MM.1S (cell line): Measurements from ENCODE around the gene DGKI.

Source experiments
- CTCF ChIP-seq: fragments of 300-600 bp; sonication (generic); IDR thresholded peaks from 2 replicates; pipeline ENCODE4 v1.5.1; 2016; ENCODE audit warnings: antibody characterized with exemption, low read length, mixed read lengths
- EZH2 ChIP-seq: fragments of 300-600 bp; sonication (generic); optimal IDR thresholded peaks from 2 replicates; pipeline ENCODE3; 2017; ENCODE audit warnings: low read depth, mild to moderate bottlenecking, antibody characterized with exemption, low read length, mixed read lengths
- EZH2phosphoT487 ChIP-seq: fragments of 300-600 bp; sonication (generic); IDR thresholded peaks from 2 replicates; pipeline ENCODE4 v1.6.1; 2018; ENCODE audit warnings: antibody characterized with exemption, low read length

- TF ChIP-seq EZH2phosphoT487 (no peak), CTCF (no peak), EZH2 (no peak)
Measured at GRCh38 chr7:137862964-137863363, 16.2 kb upstream of the DGKI start.
